Stimulated activated CD8-positive, alpha-beta memory T cell treated with anti-CD3 and anti-CD28 coated beads, Interleukin-7, amount 100 ng/mL, for 48 hours (primary cell): ENCODE data around the gene RERE.

Source experiments
- DNase-seq, 2 donors: peaks; one replicate each; pipeline ENCODE4 v3.0.0-alpha.2; 2020; ENCODE audit warnings: low read depth in 1 of 2; ENCODE audit errors: extremely low read depth in 1 of 2

RERE gene

GRCh38 chr1:8374356-8374755 lies 443.1 kb downstream of the RERE start:
- DNase-seq: no peak

- no peak for DNase-seq
Measured at GRCh38 chr1:8373581-8374241, 443.7 kb downstream of the RERE start.

GRCh38 chr1:8373125-8373524 lies 444.3 kb downstream of the RERE start:
- no peak for DNase-seq

- no peak for DNase-seq
Measured at GRCh38 chr1:8371372-8371991, 446.0 kb downstream of the RERE start.

GRCh38 chr1:8370905-8371315 lies 446.5 kb downstream of the RERE start:
- DNase-seq: no peak

GRCh38 chr1:8370046-8370881 lies 447.2 kb downstream of the RERE start:
- no peak for DNase-seq

GRCh38 chr1:8368956-8369639 lies 448.3 kb downstream of the RERE start:
- DNase-seq: no peak

- DNase-seq: no peak
Measured at GRCh38 chr1:8367571-8368194, 449.8 kb downstream of the RERE start.

GRCh38 chr1:8365661-8366362 lies 451.6 kb downstream of the RERE start:
- DNase-seq: no peak

GRCh38 chr1:8364528-8365442 lies 452.7 kb downstream of the RERE start:
- no peak for DNase-seq

GRCh38 chr1:8363767-8364301 lies 453.6 kb downstream of the RERE start:
- DNase-seq: no peak

- no peak for DNase-seq
Measured at GRCh38 chr1:8363186-8363766, 454.2 kb downstream of the RERE start.

- DNase-seq: no peak
Measured at GRCh38 chr1:8362701-8363101, 454.7 kb downstream of the RERE start.

- DNase-seq: no peak
Measured at GRCh38 chr1:8361198-8361849, 456.1 kb downstream of the RERE start.

GRCh38 chr1:8360493-8361197 lies 456.8 kb downstream of the RERE start:
- no peak for DNase-seq

GRCh38 chr1:8359617-8360481 lies 457.6 kb downstream of the RERE start:
- no peak for DNase-seq
